ENCODE results near the gene NOXRED1.
A peak's percentile ranks its signal among the peaks of the same experiment; 100 is the strongest.

GRCh38 chr14:77457115-77457521, 33.8 kb upstream of the NOXRED1 start:
- TF ChIP-seq FOXM1 (IDR thresholded peaks at IDR 0.05; ENCODE audit: low read depth, low read length): no peak
- no peak for TF ChIP-seq IRF3 (IDR thresholded peaks at IDR 0.05)
- TF ChIP-seq, protein P1, sequence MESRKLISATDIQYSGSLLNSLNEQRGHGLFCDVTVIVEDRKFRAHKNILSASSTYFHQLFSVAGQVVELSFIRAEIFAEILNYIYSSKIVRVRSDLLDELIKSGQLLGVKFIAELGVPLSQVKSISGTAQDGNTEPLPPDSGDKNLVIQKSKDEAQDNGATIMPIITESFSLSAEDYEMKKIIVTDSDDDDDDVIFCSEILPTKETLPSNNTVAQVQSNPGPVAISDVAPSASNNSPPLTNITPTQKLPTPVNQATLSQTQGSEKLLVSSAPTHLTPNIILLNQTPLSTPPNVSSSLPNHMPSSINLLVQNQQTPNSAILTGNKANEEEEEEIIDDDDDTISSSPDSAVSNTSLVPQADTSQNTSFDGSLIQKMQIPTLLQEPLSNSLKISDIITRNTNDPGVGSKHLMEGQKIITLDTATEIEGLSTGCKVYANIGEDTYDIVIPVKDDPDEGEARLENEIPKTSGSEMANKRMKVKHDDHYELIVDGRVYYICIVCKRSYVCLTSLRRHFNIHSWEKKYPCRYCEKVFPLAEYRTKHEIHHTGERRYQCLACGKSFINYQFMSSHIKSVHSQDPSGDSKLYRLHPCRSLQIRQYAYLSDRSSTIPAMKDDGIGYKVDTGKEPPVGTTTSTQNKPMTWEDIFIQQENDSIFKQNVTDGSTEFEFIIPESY (IDR thresholded peaks at IDR 0.05): no peak
- no peak for TF ChIP-seq POU2F2 (IDR thresholded peaks at IDR 0.05; ENCODE audit: borderline replicate concordance, low read depth, low read length)
- TF ChIP-seq TAF1 (IDR thresholded peaks at IDR 0.05; ENCODE audit: borderline replicate concordance, low read depth, low read length): no peak
- TF ChIP-seq CTCF (IDR thresholded peaks at IDR 0.05 in 2 of 3, conservative IDR thresholded peaks at IDR 0.05 in 1 of 3; ENCODE audit: control insufficient read depth in 2 of 3, extremely low read depth in 1 of 3, insufficient read depth in 1 of 3, low read depth in 3 of 3, low read length in 3 of 3): no peak
- TF ChIP-seq POLR2A (IDR thresholded peaks at IDR 0.05; ENCODE audit: low read depth, low read length): peak; percentile 86

Data from GM12878 (cell line).